ENCODE measurements around the gene MED25. TPM values are rescaled to one million over a fixed set of nuclear protein-coding genes. Genes with fewer than 3 reads are reported as not detected.

Gene MED25
- total RNA-seq, 4 donors from 2014 or later = 29.7 to 57.7 (median 41.8) TPM

DNA sequence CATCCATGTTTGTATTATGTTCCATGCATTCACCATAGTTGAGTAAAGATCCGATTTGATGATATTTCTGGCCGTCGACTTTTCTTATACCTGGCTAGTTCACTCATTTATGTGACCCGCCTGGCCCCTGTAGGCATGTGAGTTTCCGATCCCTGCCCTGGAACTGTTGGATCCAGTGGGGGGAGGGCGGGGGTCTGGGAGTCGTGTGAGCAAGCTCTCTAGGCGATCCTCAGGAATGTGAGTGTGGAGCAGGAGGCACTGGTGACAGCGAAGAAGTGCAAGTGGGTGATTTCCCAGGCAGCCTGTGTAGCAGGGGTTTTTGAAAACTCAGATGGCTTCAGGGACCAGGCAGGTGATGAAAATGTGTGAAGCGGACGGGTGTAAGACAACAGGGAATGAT lies 22.2 kb downstream of the MED25 start:
- TF ChIP-seq POLR2A (IDR thresholded peaks at IDR 0.05) = no peak
- TF ChIP-seq CTCF (IDR thresholded peaks at IDR 0.05) = no peak
- Histone ChIP-seq H3K4me3 (no peak overlapping the region), H3K36me3 (peaks cover 0 to 39% (median 0%) of the 10 kb centered on the region in 3 donors), H3K27ac (no peak overlapping the region), H3K27me3 (no peaks in the 10 kb centered on the region), H3K4me1 (no peaks in the 10 kb centered on the region), H3K9me3 (no peaks in the 10 kb centered on the region)
- DNase-seq = no peak

DNA sequence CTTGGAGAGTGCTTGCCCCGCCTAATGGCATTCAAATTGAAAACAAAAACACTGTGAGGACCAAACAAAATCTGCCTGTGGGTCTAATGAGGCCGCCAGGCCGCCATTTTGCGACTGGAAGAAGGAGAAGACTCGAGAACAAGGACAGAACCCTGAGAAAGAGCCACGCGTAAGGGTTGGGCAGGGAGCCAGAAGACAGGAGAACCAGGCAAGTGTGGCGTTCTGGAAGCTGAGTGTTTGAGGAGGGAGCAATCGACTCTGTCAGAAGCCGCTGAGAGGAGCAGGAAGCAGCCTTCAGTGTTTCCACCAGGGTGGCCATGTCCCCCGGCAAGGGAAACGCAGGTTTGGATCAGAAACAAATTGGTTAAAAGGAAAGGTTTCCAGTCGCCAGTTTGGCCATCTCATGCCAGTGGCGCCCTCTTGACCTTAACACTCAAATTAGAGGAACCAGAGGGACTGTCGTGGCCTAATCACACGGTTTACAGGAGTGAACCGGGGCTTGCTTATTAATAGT lies 22.7 kb downstream of the MED25 start:
- no peak for DNase-seq
- Histone ChIP-seq H3K27me3 (no peaks in the 10 kb centered on the region), H3K4me3 (no peak overlapping the region), H3K27ac (no peak overlapping the region), H3K36me3 (peaks cover 0 to 34% (median 0%) of the 10 kb centered on the region in 3 donors), H3K4me1 (no peaks in the 10 kb centered on the region), H3K9me3 (no peaks in the 10 kb centered on the region)
- TF ChIP-seq CTCF (IDR thresholded peaks at IDR 0.05) (no peak), POLR2A (IDR thresholded peaks at IDR 0.05) (no peak)

DNA sequence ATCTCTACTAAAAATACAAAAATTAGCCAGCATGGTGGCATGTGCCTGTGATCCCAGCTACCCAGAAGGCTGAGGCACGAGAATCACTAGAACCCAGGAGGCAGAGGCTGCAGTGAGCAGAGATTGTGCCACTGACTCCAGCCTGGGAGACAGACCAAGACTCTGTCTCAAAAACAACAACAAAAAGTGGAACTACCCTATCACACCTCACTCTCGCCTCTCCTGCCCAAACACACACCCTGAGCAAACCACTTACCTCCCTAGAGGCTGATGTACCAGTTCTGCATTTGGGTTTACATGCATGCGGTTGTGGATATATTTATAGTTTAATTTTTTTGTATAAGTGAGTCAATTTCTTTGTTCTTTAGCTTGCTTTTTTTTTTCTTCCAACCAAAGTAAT lies 25.2 kb downstream of the MED25 start:
- no peak for TF ChIP-seq CTCF (IDR thresholded peaks at IDR 0.05)

GRCh38 chr19:49844138-49845095 lies 26.3 kb downstream of the MED25 start:
- peak overlapping the region in 1 of 4 donors; percentile 58 for H3K27ac ChIP-seq
- H3K36me3 ChIP-seq = no peaks in the 10 kb centered on the region
- peaks cover 0 to 5% (median 0%) of the 10 kb centered on the region in 4 donors for H3K4me1 ChIP-seq
- H3K4me3 ChIP-seq = no peak overlapping the region
- no peak for DNase-seq
- H3K9me3 ChIP-seq = no peaks in the 10 kb centered on the region
- H3K27me3 ChIP-seq = no peaks in the 10 kb centered on the region
- TF ChIP-seq POLR2A (IDR thresholded peaks at IDR 0.05) (no peak), CTCF (IDR thresholded peaks at IDR 0.05) (no peak)

More for the DNA sequence above, 25.2 kb downstream of the MED25 start:
- DNase-seq = peak in 1 of 3 donors; percentile 47
- Histone ChIP-seq H3K4me1 (peaks cover 0 to under 1% (median 0%) of the 10 kb centered on the region in 4 donors), H3K27ac (peak overlapping the region in 1 of 4 donors; percentile 66), H3K9me3 (no peaks in the 10 kb centered on the region), H3K4me3 (no peak overlapping the region), H3K36me3 (peaks cover 0 to 9% (median 0%) of the 10 kb centered on the region in 3 donors), H3K27me3 (no peaks in the 10 kb centered on the region)

- Histone ChIP-seq H3K27me3 (no peaks in the 10 kb centered on the region), H3K4me3 (no peak overlapping the region), H3K36me3 (no peaks in the 10 kb centered on the region), H3K27ac (no peak overlapping the region), H3K4me1 (peaks cover 0 to 5% (median 0%) of the 10 kb centered on the region in 4 donors), H3K9me3 (no peaks in the 10 kb centered on the region)
- no peak for DNase-seq
- TF ChIP-seq POLR2A (IDR thresholded peaks at IDR 0.05) = no peak
- no peak for TF ChIP-seq CTCF (IDR thresholded peaks at IDR 0.05)
Measured at GRCh38 chr19:49845414-49845813, 27.3 kb downstream of the MED25 start.

Measured in Peyer's patch (tissue), 4 donors.